Mucosa of descending colon (tissue), 3 donors: ENCODE data around the gene ARHGAP10. TPM values are rescaled to one million over a fixed set of nuclear protein-coding genes. Genes with fewer than 3 reads are reported as not detected.
A peak's percentile ranks its signal among the peaks of the same experiment; 100 is the strongest.

Experiments
- ATAC-seq: fragments of 200-7000 bp; cut with Tn5 transposase; one replicate; pipeline ENCODE4 v1.9.1; 2020; ENCODE audit warnings: mild to moderate bottlenecking, moderate library complexity
- DNase-seq, 3 donors: peaks; one replicate each; pipeline ENCODE4 v3.0.0-alpha.2; 2020
- H3K36me3 ChIP-seq: fragments of 200-600 bp; one replicate; pipeline ENCODE4 v1.8.0; 2021; ENCODE audit warnings: low read depth, mild to moderate bottlenecking
- H3K4me1 ChIP-seq: fragments of 200-600 bp; one replicate; pipeline ENCODE4 v1.8.0; 2021; ENCODE audit warnings: low read depth, mild to moderate bottlenecking
- H3K4me3 ChIP-seq: fragments of 200-600 bp; one replicate; pipeline ENCODE4 v1.8.0; 2021; ENCODE audit warnings: mild to moderate bottlenecking
- H3K9me3 ChIP-seq: fragments of 200-600 bp; one replicate; pipeline ENCODE4 v1.8.0; 2021; ENCODE audit warnings: mild to moderate bottlenecking
- CTCF ChIP-seq: fragments of 200-600 bp; IDR thresholded peaks from one replicate; pipeline ENCODE4 v1.8.0; 2022; ENCODE audit warnings: antibody characterized with exemption, mild to moderate bottlenecking
- intact Hi-C, 2 donors: fragments of 100-400 bp; cut with DNase I in 1 of 2; cut with micrococcal nuclease in 1 of 2; formaldehyde crosslinking; loops; one replicate each; pipeline versions ENCODE4 v1.11.0 to v1.11.1; 2022; cut with DNase I, micrococcal nuclease
- total RNA-seq, 3 donors: library from RNA; stranded (reverse); fragmentation: NEBNext Ultra II Directional in 2 of 3; extraction: Animal tissue kit (Norgen Biotek cat#: 25700) in 2 of 3; gene quantifications; one replicate each; pipeline versions ENCODE4 v1.2.1 to v1.2.4, GENCODE V29; 2021 to 2023
- donor health status: DM: no; HTN: no; CAD: no; lungs with moderate emphysema.
- donor health status: DM: no; HTN: no; CAD: no.
- donor health status: DM: no; HTN: yes; CAD: no.

The ARHGAP10 gene
- total RNA-seq, 3 donors from 2014 or later: 3.0 to 66.6 (median 8.1) TPM

DNA sequence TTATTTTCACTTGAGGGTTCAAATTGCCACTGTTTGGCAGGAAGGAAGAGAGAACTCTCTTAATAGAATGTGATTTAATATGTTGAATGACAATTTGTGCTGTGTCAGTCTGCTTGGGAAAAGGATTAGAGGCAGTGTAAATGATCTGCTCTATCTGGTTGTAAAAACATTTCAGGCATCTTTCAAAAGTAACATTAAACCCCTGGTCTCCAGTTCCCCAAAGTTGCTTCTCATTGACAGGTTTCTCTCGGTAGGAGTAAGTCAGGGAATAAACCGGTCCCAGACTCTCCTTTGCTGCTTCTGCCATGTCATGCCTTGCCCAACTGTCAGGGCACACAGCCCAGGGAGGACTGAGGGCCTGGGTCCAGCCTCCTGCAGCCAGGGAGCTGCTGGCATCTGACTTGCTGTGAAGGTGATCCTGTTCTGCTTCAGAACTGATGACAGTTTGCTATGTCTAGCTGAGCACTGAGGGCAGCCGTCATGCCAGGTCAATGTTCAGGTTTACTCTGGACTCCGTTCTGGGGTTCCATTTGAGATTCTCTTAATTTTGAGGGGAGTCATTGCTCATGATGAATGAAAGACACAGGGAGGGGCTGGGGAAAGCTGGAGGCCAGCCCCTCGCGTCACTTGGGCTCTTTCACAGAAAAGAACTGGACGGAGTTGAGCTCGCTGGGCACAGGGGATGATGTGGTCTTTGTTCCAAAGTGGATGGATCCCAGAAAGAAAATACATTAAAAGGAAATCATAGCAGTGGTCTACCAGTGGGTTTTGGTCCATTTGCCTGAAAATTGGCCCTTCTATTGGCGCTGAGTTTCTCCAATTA is 312.4 kb downstream of the ARHGAP10 start:
- Histone ChIP-seq H3K4me1 (peaks cover 10% of the 10 kb centered on the region), H3K4me3 (no peak overlapping the region), H3K9me3 (no peaks in the 10 kb centered on the region), H3K36me3 (no peaks in the 10 kb centered on the region)
- no peak for TF ChIP-seq CTCF
- intact Hi-C loops: no loop called here
- DNase-seq (no peak), ATAC-seq (no peak)

DNA sequence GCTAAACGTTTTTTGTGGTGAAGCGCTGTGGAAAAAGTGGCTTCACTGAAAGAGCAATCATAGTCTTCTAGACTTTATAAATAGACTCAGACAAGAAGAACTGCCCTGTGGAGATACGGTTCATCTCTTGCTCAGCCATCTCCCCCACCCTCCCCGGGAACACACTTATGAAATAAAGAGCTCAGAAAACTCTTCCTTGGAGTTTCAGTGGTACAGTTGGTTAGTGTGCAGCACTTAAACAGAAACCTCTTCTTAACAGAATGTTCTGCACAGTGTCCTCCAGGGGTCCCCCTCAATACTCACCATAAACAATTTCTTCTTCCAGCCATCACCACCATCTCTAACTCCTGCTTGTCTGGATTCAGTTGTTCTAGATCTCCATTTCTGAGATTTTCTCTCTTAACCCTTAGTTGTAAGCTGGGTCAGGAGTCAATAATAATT is 313.0 kb downstream of the ARHGAP10 start:
- DNase-seq: no peak
- intact Hi-C loops: no loop called here
- ATAC-seq: no peak

DNA sequence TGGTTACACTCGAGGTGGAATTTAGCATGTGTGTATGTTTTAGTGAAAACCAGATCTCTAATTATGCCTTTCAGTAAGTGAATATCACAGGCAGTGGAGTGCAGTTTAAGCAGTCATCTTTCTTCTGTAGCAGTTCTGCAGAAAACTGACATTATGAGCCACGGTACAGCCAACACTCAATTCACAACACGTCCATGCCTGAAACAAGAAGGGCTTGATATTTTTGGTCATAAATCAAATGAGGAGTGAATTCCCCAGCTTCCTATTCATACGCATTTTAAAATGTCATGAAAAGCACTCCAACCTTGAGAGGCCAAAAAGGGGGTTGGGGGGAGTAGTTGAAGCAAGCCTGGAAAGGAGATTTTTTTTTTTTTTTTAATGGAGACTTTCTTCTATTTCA is 316.7 kb downstream of the ARHGAP10 start:
- intact Hi-C loops: no loop called here
- TF ChIP-seq CTCF: no peak
- no peak overlapping the region for H3K4me3 ChIP-seq
- DNase-seq (no peak), ATAC-seq (no peak)
- no peaks in the 10 kb centered on the region for H3K9me3 ChIP-seq
- no peaks in the 10 kb centered on the region for H3K36me3 ChIP-seq
- H3K4me1 ChIP-seq: no peaks in the 10 kb centered on the region

More for the DNA sequence above, 313.0 kb downstream of the ARHGAP10 start:
- Histone ChIP-seq H3K9me3 (no peaks in the 10 kb centered on the region), H3K4me3 (no peak overlapping the region), H3K36me3 (no peaks in the 10 kb centered on the region), H3K4me1 (peaks cover 10% of the 10 kb centered on the region)
- no peak for TF ChIP-seq CTCF

DNA sequence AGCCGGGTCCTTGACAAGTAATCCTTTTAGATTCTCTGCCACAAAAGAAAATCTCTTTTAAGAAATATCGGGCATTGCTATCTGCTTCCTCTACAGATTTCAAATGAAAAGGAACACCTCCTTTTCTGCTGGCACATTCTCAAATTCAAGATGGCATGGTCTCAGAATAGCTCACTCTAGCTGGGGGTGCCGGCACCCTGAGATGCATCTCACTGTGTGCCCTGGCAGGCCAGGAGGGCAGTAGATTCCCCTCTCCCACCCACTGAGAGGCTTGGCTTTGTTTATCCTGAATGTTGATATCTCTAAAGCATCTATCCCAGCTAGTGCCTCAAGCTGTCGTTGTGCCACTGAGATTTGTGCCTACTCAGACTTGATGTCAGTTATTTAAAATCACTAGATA is 319.5 kb downstream of the ARHGAP10 start:
- no peak for TF ChIP-seq CTCF
- no peak for DNase-seq
- H3K4me3 ChIP-seq: no peak overlapping the region
- no peaks in the 10 kb centered on the region for H3K9me3 ChIP-seq
- no peak for ATAC-seq
- intact Hi-C loops: no loop called here
- no peaks in the 10 kb centered on the region for H3K36me3 ChIP-seq
- peaks cover 5% of the 10 kb centered on the region for H3K4me1 ChIP-seq

- no peaks in the 10 kb centered on the region for H3K36me3 ChIP-seq
- no peak for TF ChIP-seq CTCF
- no peak overlapping the region for H3K4me3 ChIP-seq
- peak; percentile 67 for ATAC-seq
- H3K4me1 ChIP-seq: peaks cover 5% of the 10 kb centered on the region
- H3K9me3 ChIP-seq: no peaks in the 10 kb centered on the region
- intact Hi-C loops: no loop called here
- DNase-seq: no peak
Observed at GRCh38 chr4:148052448-148052847, 320.6 kb downstream of the ARHGAP10 start.
